Mesenchymal stem cell (in vitro differentiated cells and primary cell): Measurements from ENCODE around the gene NUP54.

Source experiments
- DNase-seq: peaks from one replicate; pipeline ENCODE4 v3.0.0-alpha.2; 2013
- H2AFZ ChIP-seq: one replicate; pipeline ENCODE4 v1.6.1; 2013; ENCODE audit warnings: low read depth, mild to moderate bottlenecking, control low read depth, inconsistent platforms, low read length, moderate library complexity
- H2AK5ac ChIP-seq: 2 replicates; pipeline ENCODE4 v1.6.1; 2013; ENCODE audit warnings: low read length, moderate library complexity, mild to moderate bottlenecking, inconsistent platforms; ENCODE audit not compliant: severe bottlenecking
- H2BK120ac ChIP-seq: one replicate; pipeline ENCODE4 v1.6.1; 2013; ENCODE audit warnings: low read depth, mild to moderate bottlenecking, inconsistent platforms, low read length, moderate library complexity
- H2BK12ac ChIP-seq, 2 experiments: one replicate each; pipeline ENCODE4 v1.6.1; 2013; ENCODE audit warnings: inconsistent platforms in 2 of 2, low read length in 2 of 2, mild to moderate bottlenecking in 2 of 2, moderate library complexity in 2 of 2, control low read depth in 1 of 2
- H2BK15ac ChIP-seq: one replicate; pipeline ENCODE4 v1.6.1; 2013; ENCODE audit warnings: mild to moderate bottlenecking, low read depth, inconsistent platforms; ENCODE audit not compliant: poor library complexity, severe bottlenecking
- H2BK5ac ChIP-seq: 2 replicates; pipeline ENCODE4 v1.6.1; 2013; ENCODE audit warnings: low read depth, mild to moderate bottlenecking, low read length, control low read depth, inconsistent platforms; ENCODE audit not compliant: poor library complexity, severe bottlenecking
- H3K14ac ChIP-seq, 2 experiments: one replicate each; pipeline ENCODE4 v1.6.1; 2013; ENCODE audit warnings: inconsistent platforms in 2 of 2, low read length in 2 of 2, control low read depth in 1 of 2, mild to moderate bottlenecking in 1 of 2, moderate library complexity in 1 of 2
- H3K18ac ChIP-seq, 2 experiments: one replicate each; pipeline ENCODE4 v1.6.1; 2013; ENCODE audit warnings: inconsistent platforms in 2 of 2, low read length in 2 of 2, control low read depth in 1 of 2, low read depth in 1 of 2, mild to moderate bottlenecking in 1 of 2
- H3K23ac ChIP-seq, 2 experiments: one replicate each; pipeline ENCODE4 v1.6.1; 2013; ENCODE audit warnings: inconsistent platforms in 2 of 2, low read length in 2 of 2, mild to moderate bottlenecking in 2 of 2, moderate library complexity in 2 of 2, control low read depth in 1 of 2
- H3K27ac ChIP-seq: 2 replicates; pipeline ENCODE4 v1.5.1; 2013; ENCODE audit warnings: mild to moderate bottlenecking, moderate library complexity, low read length, control low read depth, inconsistent platforms; ENCODE audit not compliant: poor library complexity, severe bottlenecking
- H3K27me3 ChIP-seq, 2 experiments: 2 replicates each; pipeline versions ENCODE4 v1.6.1 to v1.7.0; 2013; ENCODE audit warnings: low read length in 2 of 2, mild to moderate bottlenecking in 2 of 2, moderate library complexity in 2 of 2, control low read depth in 1 of 2, inconsistent platforms in 1 of 2; ENCODE audit not compliant: control insufficient read depth in 1 of 2, insufficient read depth in 1 of 2
- H3K36me3 ChIP-seq, 2 experiments: 2 replicates each; pipeline versions ENCODE4 v1.6.1 to v1.7.0; 2013; ENCODE audit warnings: low read length in 2 of 2, control low read depth in 1 of 2, inconsistent platforms in 1 of 2, low read depth in 1 of 2, mild to moderate bottlenecking in 1 of 2; ENCODE audit not compliant: insufficient read depth in 2 of 2, control insufficient read depth in 1 of 2
- H3K4ac ChIP-seq, 2 experiments: one replicate each; pipeline ENCODE4 v1.6.1; 2013; ENCODE audit warnings: inconsistent platforms in 2 of 2, low read length in 2 of 2, mild to moderate bottlenecking in 2 of 2, moderate library complexity in 2 of 2, control low read depth in 1 of 2, low read depth in 1 of 2
- H3K4me1 ChIP-seq: 2 replicates; pipeline ENCODE4 v1.6.1; 2013; ENCODE audit warnings: low read depth, low read length, control low read depth; ENCODE audit not compliant: control insufficient read depth, insufficient read depth
- H3K4me2 ChIP-seq: 2 replicates; pipeline ENCODE4 v1.6.1; 2013; ENCODE audit warnings: low read length, mild to moderate bottlenecking, inconsistent platforms; ENCODE audit not compliant: poor library complexity, severe bottlenecking
- H3K4me3 ChIP-seq, 2 experiments: 2 replicates each; pipeline versions ENCODE4 v1.5.1 to v1.7.0; 2013; ENCODE audit warnings: low read length in 2 of 2, mild to moderate bottlenecking in 2 of 2, control low read depth in 1 of 2, low read depth in 1 of 2; ENCODE audit not compliant: insufficient read depth in 1 of 2
- H3K79me1 ChIP-seq: replicated peaks from 2 replicates; pipeline ENCODE4 v1.6.1; 2013; ENCODE audit warnings: mild to moderate bottlenecking, control low read depth, low read length, inconsistent platforms; ENCODE audit not compliant: poor library complexity, severe bottlenecking
- H3K9ac ChIP-seq: 2 replicates; pipeline ENCODE4 v1.7.0; 2013; ENCODE audit warnings: mild to moderate bottlenecking, low read length, moderate library complexity
- H3K9me3 ChIP-seq: 2 replicates; pipeline ENCODE4 v1.7.0; 2013; ENCODE audit warnings: mild to moderate bottlenecking, low read length; ENCODE audit not compliant: control insufficient read depth
- H4K8ac ChIP-seq: one replicate; pipeline ENCODE4 v1.6.1; 2013; ENCODE audit warnings: inconsistent platforms, mild to moderate bottlenecking, low read length, moderate library complexity
- H4K91ac ChIP-seq: one replicate; pipeline ENCODE4 v1.6.1; 2013; ENCODE audit warnings: mild to moderate bottlenecking, low read length, inconsistent platforms
- whole genome bisulfite sequencing: methylation state at CpG from one replicate; pipeline ENCODE4 v1.1.7; 2013; ENCODE audit warnings: mixed read lengths; 5-methylcytosine and 5-hydroxymethylcytosine counted together

The NUP54 gene

DNA sequence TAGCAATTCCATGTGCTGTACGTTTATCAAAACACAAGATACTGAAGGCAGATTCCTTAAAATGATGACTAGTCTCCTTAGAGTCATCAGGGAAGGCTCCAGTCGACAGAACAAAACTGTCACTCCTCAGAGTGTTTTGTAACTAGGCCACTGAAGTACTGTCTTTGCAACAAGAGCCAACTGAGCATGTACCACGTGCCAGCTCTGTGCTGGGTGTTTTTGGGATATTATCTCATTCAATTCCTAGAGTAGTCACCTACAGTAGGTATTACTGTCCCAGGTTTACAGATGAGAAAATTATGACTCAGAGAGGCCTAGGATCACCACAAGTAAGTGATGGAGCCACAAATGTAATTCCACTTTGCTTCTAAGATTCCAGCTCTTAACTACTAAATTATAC is 18.3 kb upstream of the NUP54 start:
- Histone ChIP-seq H4K91ac (no peak overlapping the region), H3K14ac (no peak overlapping the region), H3K4me1 (no peaks in the 10 kb centered on the region), H2AFZ (no peak overlapping the region), H3K4ac (no peak overlapping the region), H3K4me2 (no peak overlapping the region), H3K79me1 (peaks cover 8% of the 10 kb centered on the region), H3K27me3 (no peaks in the 10 kb centered on the region), H2BK12ac (no peak overlapping the region), H3K18ac (no peak overlapping the region), H2AK5ac (no peak overlapping the region), H3K9me3 (no peaks in the 10 kb centered on the region), H2BK5ac (no peak overlapping the region), H3K9ac (no peak overlapping the region), H3K23ac (no peak overlapping the region), H2BK15ac (no peak overlapping the region), H2BK120ac (no peak overlapping the region), H3K4me3 (no peak overlapping the region), H4K8ac (no peak overlapping the region), H3K27ac (no peak overlapping the region), H3K36me3 (peaks cover 20 to 90% of the 10 kb centered on the region in 2 experiments)
- DNase-seq, result no peak
- WGBS, result 100% methylated on average over 2 of the region's 3 CpGs

DNA sequence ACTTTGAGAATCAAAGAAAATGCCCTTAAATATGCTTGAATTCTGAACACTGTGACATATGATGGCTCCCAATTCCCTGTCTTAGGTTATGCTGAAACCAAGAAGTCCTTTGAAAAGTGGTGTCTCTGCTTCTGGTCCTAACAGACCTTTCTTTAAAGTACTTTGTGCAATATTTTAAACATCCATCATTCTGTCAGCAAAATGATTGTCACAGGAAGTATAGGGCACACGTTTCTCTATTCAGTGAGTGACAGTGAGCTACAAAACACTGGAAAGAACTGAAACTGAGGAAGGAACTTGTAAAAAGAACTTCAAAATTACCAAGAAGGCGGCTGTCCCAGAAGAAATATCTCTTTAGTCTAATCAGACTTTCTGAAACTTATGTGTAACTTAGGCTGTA is 12.2 kb upstream of the NUP54 start:
- H2AK5ac ChIP-seq, result no peak overlapping the region
- no peak overlapping the region for H3K23ac ChIP-seq
- H2AFZ ChIP-seq, result no peak overlapping the region
- H3K4ac ChIP-seq, result no peak overlapping the region
- H2BK12ac ChIP-seq, result no peak overlapping the region
- H3K9ac ChIP-seq, result no peak overlapping the region
- H3K14ac ChIP-seq, result no peak overlapping the region
- no peak overlapping the region for H3K18ac ChIP-seq
- no peak overlapping the region for H2BK120ac ChIP-seq
- WGBS, result no CpG with 5 or more reads among the region's 2 CpGs
- no peaks in the 10 kb centered on the region for H3K9me3 ChIP-seq
- H3K4me1 ChIP-seq, result no peaks in the 10 kb centered on the region
- H4K91ac ChIP-seq, result no peak overlapping the region
- no peak overlapping the region for H3K27ac ChIP-seq
- H2BK5ac ChIP-seq, result no peak overlapping the region
- peaks cover 3% of the 10 kb centered on the region for H3K79me1 ChIP-seq
- no peaks in the 10 kb centered on the region for H3K27me3 ChIP-seq
- no peak overlapping the region for H3K4me3 ChIP-seq
- no peak for DNase-seq
- no peak overlapping the region for H4K8ac ChIP-seq
- no peak overlapping the region for H3K4me2 ChIP-seq
- H3K36me3 ChIP-seq, result peaks cover 5 to 71% of the 10 kb centered on the region in 2 experiments
- H2BK15ac ChIP-seq, result no peak overlapping the region

DNA sequence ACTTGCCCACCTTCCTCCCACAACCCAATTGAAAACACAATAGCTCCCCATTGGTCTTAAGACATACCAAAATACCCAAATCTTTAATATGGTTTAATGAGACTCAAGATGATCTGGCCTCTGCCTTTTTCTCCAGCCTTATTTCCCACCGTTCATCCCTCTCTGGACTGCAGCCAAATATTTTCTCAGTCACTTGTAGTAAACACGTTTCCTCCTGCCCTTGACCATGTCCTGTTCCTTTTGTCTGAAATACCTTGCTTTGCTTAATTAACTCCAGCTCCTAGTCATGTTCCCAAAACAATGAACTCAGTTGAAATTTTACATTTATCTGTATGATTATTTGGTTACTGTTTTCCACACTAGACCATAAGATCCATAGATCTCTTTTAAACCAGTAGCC is 8.4 kb upstream of the NUP54 start:
- H2BK5ac ChIP-seq, result no peak overlapping the region
- H3K4me3 ChIP-seq, result no peak overlapping the region
- no peaks in the 10 kb centered on the region for H3K27me3 ChIP-seq
- no peak overlapping the region for H3K27ac ChIP-seq
- no peak overlapping the region for H2AFZ ChIP-seq
- H4K8ac ChIP-seq, result no peak overlapping the region
- H3K4me2 ChIP-seq, result no peak overlapping the region
- H4K91ac ChIP-seq, result no peak overlapping the region
- no peak for DNase-seq
- H3K4ac ChIP-seq, result no peak overlapping the region
- no peak overlapping the region for H2BK12ac ChIP-seq
- H3K4me1 ChIP-seq, result no peaks in the 10 kb centered on the region
- no peak overlapping the region for H3K18ac ChIP-seq
- WGBS, result 66% methylated on average over 2 of the region's 2 CpGs
- no peak overlapping the region for H2BK120ac ChIP-seq
- no peaks in the 10 kb centered on the region for H3K9me3 ChIP-seq
- H2BK15ac ChIP-seq, result no peak overlapping the region
- peaks cover 4 to 37% of the 10 kb centered on the region in 2 experiments for H3K36me3 ChIP-seq
- no peak overlapping the region for H2AK5ac ChIP-seq
- no peak overlapping the region for H3K9ac ChIP-seq
- H3K79me1 ChIP-seq, result peaks cover 4% of the 10 kb centered on the region
- no peak overlapping the region for H3K14ac ChIP-seq
- no peak overlapping the region for H3K23ac ChIP-seq

DNA sequence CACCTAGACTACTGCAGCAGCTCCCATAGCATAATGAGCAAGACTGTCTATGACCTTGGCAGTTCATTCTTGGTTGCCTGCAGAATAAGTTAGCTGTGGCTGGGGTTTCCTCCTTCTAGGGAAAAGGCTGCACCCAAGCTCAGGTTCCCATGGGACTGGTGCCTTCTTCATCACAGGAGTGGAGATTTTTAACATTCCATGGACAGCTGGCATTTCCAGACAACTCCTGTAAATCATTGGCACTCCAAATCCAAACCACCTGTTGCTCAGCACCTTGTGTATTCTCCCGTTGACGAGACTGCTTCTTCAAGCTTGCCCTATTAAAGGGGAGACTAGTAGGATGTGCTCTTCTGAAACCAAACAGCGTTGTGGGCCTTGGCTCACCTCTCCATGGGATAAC is 7.8 kb upstream of the NUP54 start:
- no peaks in the 10 kb centered on the region for H3K9me3 ChIP-seq
- H3K18ac ChIP-seq, result no peak overlapping the region
- H3K4ac ChIP-seq, result no peak overlapping the region
- H3K9ac ChIP-seq, result no peak overlapping the region
- no peak overlapping the region for H4K8ac ChIP-seq
- no peak overlapping the region for H2BK12ac ChIP-seq
- H2AK5ac ChIP-seq, result no peak overlapping the region
- no peaks in the 10 kb centered on the region for H3K4me1 ChIP-seq
- no peak overlapping the region for H4K91ac ChIP-seq
- no peaks in the 10 kb centered on the region for H3K27me3 ChIP-seq
- H3K14ac ChIP-seq, result no peak overlapping the region
- H2BK5ac ChIP-seq, result no peak overlapping the region
- H2BK120ac ChIP-seq, result no peak overlapping the region
- no peak overlapping the region for H3K27ac ChIP-seq
- H3K4me3 ChIP-seq, result no peak overlapping the region
- H3K79me1 ChIP-seq, result peaks cover 4% of the 10 kb centered on the region
- no peak overlapping the region for H3K4me2 ChIP-seq
- no peak overlapping the region for H2AFZ ChIP-seq
- peaks cover 0 to 30% of the 10 kb centered on the region in 2 experiments for H3K36me3 ChIP-seq
- H3K23ac ChIP-seq, result no peak overlapping the region
- no peak for DNase-seq
- H2BK15ac ChIP-seq, result no peak overlapping the region
- 98% methylated on average over 3 of the region's 3 CpGs for WGBS
